Stromal cell of bone marrow (primary cell): Measurements from ENCODE around the gene NEMF.
"Not testable (repeated sequence)": the region's sequence is repeated elsewhere in the genome, so short reads cannot be mapped to it uniquely, and the experiment has no call there.

ENCODE experiments used
- DNase-seq: peaks from one replicate; pipeline ENCODE4 v3.0.0-alpha.2; 2012; ENCODE audit warnings: low read depth

The NEMF gene

GRCh38 chr14:49876563-49877127, 24.1 kb upstream of the NEMF start:
- DNase-seq = no peak

DNA sequence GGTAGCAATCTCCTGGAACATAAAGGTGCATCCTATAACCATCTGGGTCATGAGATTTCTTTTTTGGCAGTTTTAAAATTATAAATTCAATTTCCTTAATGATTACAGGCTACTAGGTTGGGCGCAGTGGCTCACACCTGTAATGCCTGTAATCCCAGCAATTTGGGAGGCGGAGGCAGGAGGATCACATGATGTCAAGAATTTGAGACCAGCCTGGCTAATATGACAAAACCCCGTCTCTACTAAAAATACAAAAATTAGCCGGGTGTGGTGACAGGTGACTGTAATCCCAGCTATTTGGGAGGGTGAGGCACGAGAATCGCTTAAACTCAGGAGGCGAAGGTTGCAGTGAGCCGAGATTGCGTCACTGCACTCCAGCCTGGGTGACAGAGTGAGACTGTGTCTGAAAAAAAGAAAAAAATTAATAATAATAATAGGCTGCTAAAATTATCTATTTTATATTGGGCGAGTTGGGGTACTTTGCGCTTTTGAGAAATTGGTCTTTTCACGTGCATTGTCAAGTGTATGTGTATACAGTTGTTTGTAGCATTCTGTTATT, 23.1 kb upstream of the NEMF start:
- DNase-seq = no peak

- DNase-seq = not testable (repeated sequence)
Measured at GRCh38 chr14:49873548-49873947, 21.0 kb upstream of the NEMF start.

DNA sequence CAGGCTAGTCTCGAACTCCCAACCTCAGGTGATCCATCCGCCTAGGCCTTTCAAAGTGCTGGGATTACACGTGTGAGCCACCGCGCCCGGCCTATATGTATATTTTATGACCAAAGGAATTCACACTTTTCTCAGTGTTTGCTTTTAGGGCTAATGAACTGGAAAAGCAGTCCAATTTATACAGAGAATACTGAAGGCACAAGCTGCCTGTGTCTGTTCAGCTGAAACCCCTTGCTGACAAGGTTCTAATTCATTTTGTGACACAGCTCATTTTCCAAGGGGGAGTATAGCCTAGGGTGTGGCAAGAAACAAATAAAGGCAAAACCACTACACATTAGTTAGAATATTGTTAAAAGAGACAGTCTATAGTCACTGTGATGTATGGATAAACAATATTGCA, 18.3 kb upstream of the NEMF start:
- no peak for DNase-seq

- DNase-seq = no peak
Measured at GRCh38 chr14:49868720-49869114, 16.1 kb upstream of the NEMF start.

- peak; percentile 84 for DNase-seq
Measured at GRCh38 chr14:49867831-49868719, 15.5 kb upstream of the NEMF start.

DNA sequence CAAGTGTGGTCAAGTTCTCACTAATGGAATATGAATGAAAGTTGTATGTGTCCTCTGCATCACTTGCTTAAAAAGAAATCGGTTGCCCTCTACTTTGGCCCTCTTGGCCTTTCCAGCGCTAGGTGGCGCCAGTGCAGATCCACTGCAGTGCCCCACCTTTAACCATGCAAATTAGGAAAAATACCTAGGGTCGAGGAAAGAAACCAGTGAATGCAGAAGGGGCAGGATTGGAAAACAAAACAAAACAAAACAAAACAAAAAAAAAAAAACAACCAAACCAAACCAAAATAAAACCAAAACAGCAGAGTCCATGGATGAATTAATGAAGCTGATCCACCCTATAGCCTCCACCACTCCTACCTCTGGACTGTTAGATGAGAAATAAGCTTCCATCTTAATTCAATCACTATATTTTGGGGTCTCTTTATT, 12.9 kb upstream of the NEMF start:
- peak; percentile 41 for DNase-seq

DNA sequence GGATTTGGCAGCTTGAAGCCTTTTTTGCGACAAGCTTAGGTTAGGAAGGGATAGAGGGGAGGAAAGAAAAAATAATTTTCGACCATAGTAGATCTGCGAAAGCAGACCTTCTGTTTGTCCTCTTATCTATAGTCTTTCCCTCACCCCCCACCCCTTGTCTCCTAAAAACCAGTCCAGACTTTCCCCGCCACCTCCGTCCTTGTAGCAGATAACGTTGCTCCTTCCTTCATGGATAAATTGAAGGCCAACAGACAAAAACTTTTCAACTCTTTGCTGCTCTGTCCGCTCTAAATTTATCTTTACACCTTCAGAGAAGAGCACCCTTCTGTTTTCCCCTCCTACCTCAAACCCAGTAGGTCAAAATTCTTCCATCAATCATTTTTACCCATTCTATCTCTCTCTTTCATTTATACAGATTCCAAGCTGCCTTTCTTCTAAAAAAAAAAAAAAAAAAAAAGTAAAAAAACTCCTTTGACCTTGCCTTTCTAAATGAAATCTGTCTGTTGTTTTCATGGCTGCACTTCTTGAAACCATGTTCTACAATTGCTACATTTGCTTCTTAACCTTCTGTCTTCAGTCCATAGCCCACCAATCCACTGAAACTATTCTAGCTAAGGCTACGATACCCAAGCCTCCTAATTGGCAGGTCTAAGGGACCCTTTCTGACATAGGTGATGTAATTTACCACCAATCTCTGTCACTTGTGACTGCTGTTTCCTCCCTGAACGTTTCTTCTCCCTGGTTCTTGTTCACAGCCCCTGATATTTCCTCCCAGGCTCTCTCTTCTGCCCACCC, 11.1 kb upstream of the NEMF start:
- no peak for DNase-seq

- DNase-seq = peak; percentile 63
Measured at GRCh38 chr14:49862089-49862673, 9.6 kb upstream of the NEMF start.

DNA sequence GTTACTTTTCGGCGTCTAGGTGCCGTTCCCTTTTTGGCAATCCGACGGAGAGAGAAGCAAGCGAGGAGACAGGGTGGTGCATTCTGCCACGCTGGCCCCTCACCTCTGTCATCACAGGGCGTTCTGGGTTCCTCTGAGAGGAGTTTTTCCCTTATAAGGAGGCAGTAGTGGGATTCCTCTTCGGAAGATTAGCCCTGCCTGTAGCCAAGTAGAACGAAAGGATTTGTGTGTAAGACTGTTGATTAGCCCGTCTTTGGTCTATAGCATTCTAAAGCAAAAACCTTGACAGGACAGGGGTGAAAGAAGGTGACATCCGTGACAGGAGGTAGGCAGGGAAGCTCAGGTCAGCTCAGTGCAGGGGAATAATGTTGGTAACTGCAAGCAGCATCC, 9.1 kb upstream of the NEMF start:
- peak; percentile 46 for DNase-seq

DNA sequence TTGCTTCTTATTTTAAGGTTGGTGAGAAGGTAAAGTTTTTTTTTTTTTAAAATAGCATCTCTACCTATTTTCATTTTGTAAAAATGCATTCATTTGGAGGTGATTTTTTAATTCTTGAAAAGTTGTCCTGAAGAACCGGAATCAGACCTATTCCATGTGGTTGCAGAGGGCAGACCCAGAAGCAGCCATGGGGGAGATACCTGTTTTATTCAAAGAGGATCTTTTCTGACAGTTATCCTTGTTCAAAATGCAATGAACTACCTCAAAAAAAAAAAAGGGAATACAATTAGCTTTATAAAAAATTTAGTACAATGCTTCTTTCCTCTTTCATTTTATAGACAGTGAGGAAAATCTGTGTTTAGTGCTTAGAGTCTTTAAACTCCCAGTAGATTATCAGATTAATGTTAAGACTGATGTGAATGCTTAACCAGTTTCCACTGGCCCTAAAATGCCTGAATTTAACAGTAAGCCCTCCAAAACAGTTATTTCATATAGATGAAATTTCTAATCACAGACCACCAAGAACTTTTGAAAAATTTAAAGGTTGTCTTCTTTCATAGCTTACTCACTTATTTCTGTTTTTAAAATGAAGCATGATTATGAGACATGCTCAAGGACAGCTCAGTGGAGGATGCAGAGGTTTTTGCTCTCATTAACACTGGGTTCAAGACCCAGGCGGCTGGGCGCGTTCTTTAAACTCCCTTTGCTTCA, 8.6 kb upstream of the NEMF start:
- DNase-seq = no peak

DNA sequence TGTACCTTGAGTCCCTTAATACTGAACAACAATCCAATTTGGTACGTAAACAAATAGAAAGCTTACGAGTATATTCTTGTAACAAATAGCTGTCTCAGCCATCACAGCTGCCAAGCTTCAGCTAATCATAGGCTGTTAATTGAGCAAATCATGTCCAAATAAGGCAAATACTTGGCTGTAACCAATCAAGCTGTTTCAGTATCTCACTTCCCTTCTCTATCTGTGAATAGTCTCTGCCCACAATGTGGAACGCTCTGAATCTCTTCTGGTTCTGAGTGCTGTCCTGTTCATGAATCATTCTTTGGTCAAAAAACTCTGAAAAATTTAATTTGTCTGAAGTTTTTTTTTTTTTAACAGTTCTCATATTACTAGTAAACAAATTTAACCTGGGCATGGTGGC, 5.8 kb upstream of the NEMF start:
- DNase-seq = no peak

GRCh38 chr14:49857427-49858003, 4.9 kb upstream of the NEMF start:
- no peak for DNase-seq

GRCh38 chr14:49853572-49854375, 1.2 kb upstream of the NEMF start:
- DNase-seq = peak; percentile 71

- no peak for DNase-seq
Measured at GRCh38 chr14:49853158-49853477, 530 bp upstream of the NEMF start.

DNA sequence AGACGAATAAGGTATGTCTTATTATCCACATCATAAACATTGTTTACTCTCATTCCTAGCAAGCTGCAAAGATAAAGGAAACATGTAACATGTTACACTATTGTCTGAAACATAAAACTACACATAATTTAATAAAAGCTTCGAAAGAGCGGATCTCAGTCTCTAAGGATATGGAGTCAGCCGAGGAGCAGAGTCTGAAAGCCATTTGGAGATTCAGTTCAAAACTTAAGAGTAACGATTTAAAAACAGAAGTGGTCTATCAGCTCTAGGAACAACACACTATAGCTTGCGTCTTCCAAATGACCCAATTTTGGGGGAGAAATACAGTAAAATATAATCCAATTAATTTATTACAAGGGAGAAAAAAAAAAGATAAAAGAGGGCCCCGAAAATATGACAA, 775 bp downstream of the NEMF start:
- DNase-seq = no peak

DNA sequence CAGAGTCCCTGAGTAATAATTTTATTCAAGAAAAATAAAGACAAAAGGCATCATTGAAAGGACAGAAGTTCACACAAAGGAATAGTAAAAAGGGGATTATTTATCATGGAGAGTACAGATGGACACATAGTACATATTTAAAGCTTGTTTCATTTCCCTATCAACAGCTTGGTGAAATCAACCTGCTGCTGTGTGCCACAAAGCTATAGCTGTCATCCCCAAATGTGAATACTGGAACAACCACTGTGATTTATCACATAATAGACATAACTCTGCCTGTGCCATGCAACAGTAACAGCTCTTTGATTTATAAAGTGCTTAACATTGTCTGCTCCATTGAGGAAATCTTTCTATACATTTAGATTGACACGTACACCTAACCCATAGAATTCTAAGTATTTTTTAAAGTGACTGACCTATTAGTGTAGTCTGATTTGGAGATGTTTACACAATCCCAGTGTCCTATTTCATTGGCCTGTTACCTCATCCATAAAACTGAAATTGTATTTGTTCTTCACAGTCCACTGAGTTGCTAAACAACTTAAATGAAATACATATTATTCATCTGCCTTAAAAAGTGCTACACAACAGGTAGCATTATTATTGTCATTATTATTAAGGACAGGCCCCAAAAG, 3.3 kb downstream of the NEMF start:
- DNase-seq = no peak

GRCh38 chr14:49828640-49829039, 23.9 kb downstream of the NEMF start:
- DNase-seq = no peak

DNA sequence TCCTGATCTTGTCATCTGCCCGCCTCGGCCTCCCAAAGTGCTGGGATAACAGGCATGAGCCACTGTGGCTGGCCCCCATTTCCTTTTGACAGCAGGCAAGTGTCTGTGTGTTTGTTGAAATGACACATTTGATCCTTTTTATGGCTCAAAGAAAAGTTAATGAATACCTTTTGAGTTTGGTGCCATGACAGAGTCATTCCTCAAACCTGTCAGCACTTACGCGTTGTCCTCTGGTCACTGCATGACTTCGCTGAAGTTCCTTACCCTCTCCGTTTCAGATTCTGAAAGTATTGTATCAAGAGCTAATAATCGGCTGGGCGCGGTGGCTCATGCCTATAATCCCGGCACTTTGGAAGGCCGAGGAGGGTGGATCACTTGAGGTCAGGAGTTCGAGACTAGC, 32.4 kb downstream of the NEMF start:
- no peak for DNase-seq

DNA sequence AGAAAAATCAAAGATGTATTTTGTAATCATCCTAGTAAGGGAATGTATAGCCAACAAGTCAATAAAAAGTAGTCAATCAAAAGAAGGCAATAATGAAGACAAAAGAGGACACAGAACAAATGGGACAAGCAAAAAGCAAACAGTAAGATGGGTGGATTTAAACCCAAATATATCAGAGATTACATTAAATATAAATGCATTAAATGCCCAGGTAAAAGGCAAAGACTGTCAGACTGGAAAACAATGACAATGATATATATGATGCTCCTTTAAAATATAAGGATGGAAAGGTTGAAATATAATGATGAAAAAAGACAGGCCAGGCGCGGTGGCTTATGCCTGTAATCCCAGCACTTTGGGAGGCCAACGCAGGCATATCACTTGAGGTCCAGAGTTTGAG, 35.7 kb downstream of the NEMF start:
- no peak for DNase-seq
